ENCODE data around the gene MYO15A.

Gene MYO15A

DNA sequence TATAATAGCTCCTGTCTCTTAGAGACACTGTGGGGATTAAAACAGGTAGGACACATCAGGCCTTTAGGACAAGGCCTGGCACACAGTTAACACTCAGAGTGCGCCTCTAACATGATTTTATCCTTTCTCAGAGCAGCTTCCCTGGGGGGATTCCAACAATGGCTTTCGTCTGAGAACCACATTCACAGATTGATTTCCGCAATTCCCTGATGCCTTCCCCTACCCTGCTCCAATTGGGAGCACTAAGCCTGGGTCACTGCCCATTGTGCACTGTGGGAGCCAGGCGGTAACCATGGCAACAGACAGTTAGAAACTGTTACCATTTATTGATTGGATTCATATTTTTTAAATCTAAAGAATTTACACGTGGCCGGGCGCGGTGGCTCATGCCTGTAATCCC lies 69.2 kb downstream of the MYO15A start:
- Histone ChIP-seq H3K36me3 (ENCODE audit: control insufficient read depth in 1 of 2, insufficient read depth in 2 of 2, low read depth in 1 of 2, low read length in 2 of 2) (no peaks in the 10 kb centered on the region), H2AK5ac (ENCODE audit: low read length, severe bottlenecking) (no peak overlapping the region), H3K9ac (ENCODE audit: low read length) (no peak overlapping the region), H2BK15ac (ENCODE audit: low read depth, poor library complexity, severe bottlenecking) (no peak overlapping the region), H3K27ac (ENCODE audit: low read length, poor library complexity, severe bottlenecking) (no peak overlapping the region), H2BK120ac (ENCODE audit: low read depth, low read length) (no peak overlapping the region), H2AFZ (ENCODE audit: low read depth, low read length) (no peak overlapping the region), H3K27me3 (ENCODE audit: control insufficient read depth in 1 of 2, insufficient read depth in 1 of 2, low read length in 2 of 2) (no peaks in the 10 kb centered on the region), H2BK12ac (ENCODE audit: low read length in 2 of 2) (no peak overlapping the region), H3K18ac (ENCODE audit: low read depth in 1 of 2, low read length in 2 of 2) (no peak overlapping the region), H4K91ac (ENCODE audit: low read length) (no peak overlapping the region), H3K4me2 (ENCODE audit: low read length, poor library complexity, severe bottlenecking) (no peak overlapping the region), H3K9me3 (ENCODE audit: control insufficient read depth, low read length) (no peaks in the 10 kb centered on the region), H3K4ac (ENCODE audit: low read depth in 1 of 2, low read length in 2 of 2) (no peak overlapping the region), H3K14ac (ENCODE audit: low read length in 2 of 2) (no peak overlapping the region), H4K8ac (ENCODE audit: low read length) (no peak overlapping the region), H3K79me1 (replicated peaks; ENCODE audit: low read length, poor library complexity, severe bottlenecking) (peaks cover 2% of the 10 kb centered on the region), H3K23ac (ENCODE audit: low read length in 2 of 2) (no peak overlapping the region), H3K4me3 (ENCODE audit: insufficient read depth in 1 of 2, low read depth in 1 of 2, low read length in 2 of 2) (no peak overlapping the region), H3K4me1 (ENCODE audit: control insufficient read depth, insufficient read depth, low read depth, low read length) (peaks cover 7% of the 10 kb centered on the region), H2BK5ac (ENCODE audit: low read depth, low read length, poor library complexity, severe bottlenecking) (no peak overlapping the region)
- 98% methylated on average over 7 of the region's 8 CpGs for WGBS
- DNase-seq: no peak

DNA sequence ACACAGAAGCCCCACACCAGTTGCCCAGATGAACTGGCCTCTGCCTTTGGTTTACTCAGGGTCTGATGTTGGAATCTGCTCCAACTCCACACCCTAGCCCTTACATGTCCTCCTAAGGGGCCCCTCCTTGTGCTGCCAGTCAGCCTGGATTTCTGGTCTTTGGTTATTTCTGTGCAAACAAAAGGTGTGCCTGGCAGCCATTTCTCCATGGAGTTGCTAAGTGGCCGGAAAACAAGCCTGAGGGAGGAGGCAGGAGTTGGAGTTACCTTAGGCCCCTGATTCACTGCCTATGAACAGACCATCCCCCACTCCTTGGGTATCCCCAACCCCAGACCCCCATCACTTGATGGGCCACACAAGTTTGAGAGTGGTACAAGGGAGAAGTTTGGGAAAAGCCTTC lies 70.6 kb downstream of the MYO15A start:
- Histone ChIP-seq H3K27ac (ENCODE audit: low read length, poor library complexity, severe bottlenecking) (no peak overlapping the region), H3K36me3 (ENCODE audit: control insufficient read depth in 1 of 2, insufficient read depth in 2 of 2, low read depth in 1 of 2, low read length in 2 of 2) (no peaks in the 10 kb centered on the region), H3K4ac (ENCODE audit: low read depth in 1 of 2, low read length in 2 of 2) (no peak overlapping the region), H2AK5ac (ENCODE audit: low read length, severe bottlenecking) (no peak overlapping the region), H2AFZ (ENCODE audit: low read depth, low read length) (no peak overlapping the region), H3K23ac (ENCODE audit: low read length in 2 of 2) (no peak overlapping the region), H2BK120ac (ENCODE audit: low read depth, low read length) (no peak overlapping the region), H3K9me3 (ENCODE audit: control insufficient read depth, low read length) (no peaks in the 10 kb centered on the region), H4K91ac (ENCODE audit: low read length) (no peak overlapping the region), H2BK15ac (ENCODE audit: low read depth, poor library complexity, severe bottlenecking) (no peak overlapping the region), H3K18ac (ENCODE audit: low read depth in 1 of 2, low read length in 2 of 2) (no peak overlapping the region), H3K27me3 (ENCODE audit: control insufficient read depth in 1 of 2, insufficient read depth in 1 of 2, low read length in 2 of 2) (no peaks in the 10 kb centered on the region), H3K14ac (ENCODE audit: low read length in 2 of 2) (no peak overlapping the region), H4K8ac (ENCODE audit: low read length) (no peak overlapping the region), H3K9ac (ENCODE audit: low read length) (no peak overlapping the region), H3K79me1 (replicated peaks; ENCODE audit: low read length, poor library complexity, severe bottlenecking) (peaks cover 2% of the 10 kb centered on the region), H3K4me1 (ENCODE audit: control insufficient read depth, insufficient read depth, low read depth, low read length) (peaks cover 7% of the 10 kb centered on the region), H2BK5ac (ENCODE audit: low read depth, low read length, poor library complexity, severe bottlenecking) (no peak overlapping the region), H3K4me3 (ENCODE audit: insufficient read depth in 1 of 2, low read depth in 1 of 2, low read length in 2 of 2) (no peak overlapping the region), H3K4me2 (ENCODE audit: low read length, poor library complexity, severe bottlenecking) (no peak overlapping the region), H2BK12ac (ENCODE audit: low read length in 2 of 2) (no peak overlapping the region)
- DNase-seq: no peak
- WGBS: no CpG with 5 or more reads among the region's 1 CpG

DNA sequence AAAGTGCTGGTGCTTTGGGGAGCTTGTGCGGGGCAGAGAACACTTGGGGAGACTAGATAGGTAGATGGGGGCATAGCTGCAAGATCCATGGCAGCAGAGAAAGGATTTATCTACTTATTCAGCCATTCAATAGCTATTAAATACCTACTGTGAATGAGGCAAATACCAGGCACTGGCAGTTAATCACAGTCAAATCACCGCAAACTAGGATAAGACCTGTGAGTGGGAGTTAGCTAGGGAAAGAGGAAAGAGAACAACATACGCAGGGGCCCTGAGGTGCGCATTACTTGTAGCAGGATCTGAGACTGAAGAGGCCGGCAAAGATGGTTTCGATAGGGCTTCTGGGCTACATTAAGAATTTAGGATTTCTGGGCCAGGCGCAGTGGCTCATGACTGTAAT lies 71.2 kb downstream of the MYO15A start:
- H3K4ac ChIP-seq (ENCODE audit: low read depth in 1 of 2, low read length in 2 of 2): no peak overlapping the region
- H3K18ac ChIP-seq (ENCODE audit: low read depth in 1 of 2, low read length in 2 of 2): no peak overlapping the region
- no peak overlapping the region for H3K23ac ChIP-seq (ENCODE audit: low read length in 2 of 2)
- H4K8ac ChIP-seq (ENCODE audit: low read length): no peak overlapping the region
- H4K91ac ChIP-seq (ENCODE audit: low read length): no peak overlapping the region
- H3K27me3 ChIP-seq (ENCODE audit: control insufficient read depth in 1 of 2, insufficient read depth in 1 of 2, low read length in 2 of 2): no peaks in the 10 kb centered on the region
- H2BK15ac ChIP-seq (ENCODE audit: low read depth, poor library complexity, severe bottlenecking): peak overlapping the region; percentile 32
- H3K27ac ChIP-seq (ENCODE audit: low read length, poor library complexity, severe bottlenecking): no peak overlapping the region
- no peaks in the 10 kb centered on the region for H3K9me3 ChIP-seq (ENCODE audit: control insufficient read depth, low read length)
- DNase-seq: no peak
- H2AFZ ChIP-seq (ENCODE audit: low read depth, low read length): no peak overlapping the region
- H3K79me1 ChIP-seq (replicated peaks; ENCODE audit: low read length, poor library complexity, severe bottlenecking): peaks cover 2% of the 10 kb centered on the region
- H3K4me2 ChIP-seq (ENCODE audit: low read length, poor library complexity, severe bottlenecking): no peak overlapping the region
- peak overlapping the region; percentile 36 for H3K9ac ChIP-seq (ENCODE audit: low read length)
- no peak overlapping the region for H2BK5ac ChIP-seq (ENCODE audit: low read depth, low read length, poor library complexity, severe bottlenecking)
- WGBS: 89% methylated on average over 7 of the region's 7 CpGs
- H3K4me3 ChIP-seq (ENCODE audit: insufficient read depth in 1 of 2, low read depth in 1 of 2, low read length in 2 of 2): no peak overlapping the region
- peaks cover 10% of the 10 kb centered on the region for H3K4me1 ChIP-seq (ENCODE audit: control insufficient read depth, insufficient read depth, low read depth, low read length)
- no peak overlapping the region for H2BK12ac ChIP-seq (ENCODE audit: low read length in 2 of 2)
- no peak overlapping the region for H3K14ac ChIP-seq (ENCODE audit: low read length in 2 of 2)
- H3K36me3 ChIP-seq (ENCODE audit: control insufficient read depth in 1 of 2, insufficient read depth in 2 of 2, low read depth in 1 of 2, low read length in 2 of 2): peaks cover 0 to 4% of the 10 kb centered on the region in 2 experiments
- no peak overlapping the region for H2BK120ac ChIP-seq (ENCODE audit: low read depth, low read length)
- no peak overlapping the region for H2AK5ac ChIP-seq (ENCODE audit: low read length, severe bottlenecking)

DNA sequence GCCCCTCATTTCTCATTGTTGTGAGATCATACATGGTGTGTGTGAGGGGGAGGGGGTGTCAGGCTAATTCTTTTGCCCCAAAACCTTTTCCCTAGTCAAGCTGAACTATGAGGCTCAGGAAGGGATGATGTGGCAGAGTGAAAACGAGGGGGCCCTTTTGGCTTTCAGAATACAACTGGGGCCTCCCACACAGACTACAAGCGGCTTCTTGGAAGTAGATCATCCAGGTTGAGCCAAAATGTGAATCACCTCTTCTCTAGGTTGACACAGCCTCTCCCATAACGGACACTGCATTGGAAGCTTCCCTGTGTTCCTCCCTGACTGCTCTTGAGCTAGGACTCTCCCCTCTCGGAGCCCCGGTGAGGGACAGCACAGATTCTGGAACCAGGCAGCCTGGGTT lies 72.8 kb downstream of the MYO15A start:
- WGBS: 95% methylated on average over 5 of the region's 5 CpGs
- H2AFZ ChIP-seq (ENCODE audit: low read depth, low read length): no peak overlapping the region
- no peak overlapping the region for H3K18ac ChIP-seq (ENCODE audit: low read depth in 1 of 2, low read length in 2 of 2)
- no peak overlapping the region for H3K14ac ChIP-seq (ENCODE audit: low read length in 2 of 2)
- H3K79me1 ChIP-seq (replicated peaks; ENCODE audit: low read length, poor library complexity, severe bottlenecking): peaks cover 2% of the 10 kb centered on the region
- H2BK15ac ChIP-seq (ENCODE audit: low read depth, poor library complexity, severe bottlenecking): no peak overlapping the region
- no peaks in the 10 kb centered on the region for H3K27me3 ChIP-seq (ENCODE audit: control insufficient read depth in 1 of 2, insufficient read depth in 1 of 2, low read length in 2 of 2)
- H3K36me3 ChIP-seq (ENCODE audit: control insufficient read depth in 1 of 2, insufficient read depth in 2 of 2, low read depth in 1 of 2, low read length in 2 of 2): peaks cover 4 to 8% of the 10 kb centered on the region in 2 experiments
- H3K4ac ChIP-seq (ENCODE audit: low read depth in 1 of 2, low read length in 2 of 2): no peak overlapping the region
- H3K4me3 ChIP-seq (ENCODE audit: insufficient read depth in 1 of 2, low read depth in 1 of 2, low read length in 2 of 2): peak overlapping the region in 1 of 2 experiments; percentile 89
- no peak for DNase-seq
- no peak overlapping the region for H3K4me2 ChIP-seq (ENCODE audit: low read length, poor library complexity, severe bottlenecking)
- H3K27ac ChIP-seq (ENCODE audit: low read length, poor library complexity, severe bottlenecking): no peak overlapping the region
- no peak overlapping the region for H2AK5ac ChIP-seq (ENCODE audit: low read length, severe bottlenecking)
- H4K91ac ChIP-seq (ENCODE audit: low read length): no peak overlapping the region
- H3K9ac ChIP-seq (ENCODE audit: low read length): peak overlapping the region; percentile 96
- H4K8ac ChIP-seq (ENCODE audit: low read length): no peak overlapping the region
- H3K4me1 ChIP-seq (ENCODE audit: control insufficient read depth, insufficient read depth, low read depth, low read length): peaks cover 17% of the 10 kb centered on the region
- no peak overlapping the region for H3K23ac ChIP-seq (ENCODE audit: low read length in 2 of 2)
- no peak overlapping the region for H2BK12ac ChIP-seq (ENCODE audit: low read length in 2 of 2)
- H3K9me3 ChIP-seq (ENCODE audit: control insufficient read depth, low read length): no peaks in the 10 kb centered on the region
- H2BK5ac ChIP-seq (ENCODE audit: low read depth, low read length, poor library complexity, severe bottlenecking): no peak overlapping the region
- no peak overlapping the region for H2BK120ac ChIP-seq (ENCODE audit: low read depth, low read length)

Data from mesenchymal stem cell (in vitro differentiated cells and primary cell).